Fibroblast of villous mesenchyme (primary cell): Measurements from ENCODE around the gene MRPL42. TPM values are rescaled to one million over a fixed set of nuclear protein-coding genes. Genes with fewer than 3 reads are reported as not detected.

Source experiments
- DNase-seq: peaks from one replicate; pipeline ENCODE4 v3.0.0-alpha.2; 2010; ENCODE audit warnings: low read depth
- H3K4me3 ChIP-seq: 2 replicates; pipeline ENCODE4 v1.5.1; 2011; ENCODE audit warnings: low read depth, mild to moderate bottlenecking, low read length
- total RNA-seq: library from RNA; depleted of rRNA; stranded (reverse); fragments of >200 nt; gene quantifications from 2 replicates; pipeline ENCODE4 v1.2.3, GENCODE V29; 2012
- TF ChIP-seq, protein P1 (sequence below): IDR thresholded peaks from 2 replicates; pipeline ENCODE4 v1.5.1; 2012; ENCODE audit warnings: low read depth, mild to moderate bottlenecking, low read length; ENCODE audit not compliant: insufficient read depth

Gene MRPL42
- total RNA-seq, 1 donor = 57.0 TPM

GRCh38 chr12:93536111-93536765, 68.9 kb downstream of the MRPL42 start:
- no peak for DNase-seq
- TF ChIP-seq, protein P1, sequence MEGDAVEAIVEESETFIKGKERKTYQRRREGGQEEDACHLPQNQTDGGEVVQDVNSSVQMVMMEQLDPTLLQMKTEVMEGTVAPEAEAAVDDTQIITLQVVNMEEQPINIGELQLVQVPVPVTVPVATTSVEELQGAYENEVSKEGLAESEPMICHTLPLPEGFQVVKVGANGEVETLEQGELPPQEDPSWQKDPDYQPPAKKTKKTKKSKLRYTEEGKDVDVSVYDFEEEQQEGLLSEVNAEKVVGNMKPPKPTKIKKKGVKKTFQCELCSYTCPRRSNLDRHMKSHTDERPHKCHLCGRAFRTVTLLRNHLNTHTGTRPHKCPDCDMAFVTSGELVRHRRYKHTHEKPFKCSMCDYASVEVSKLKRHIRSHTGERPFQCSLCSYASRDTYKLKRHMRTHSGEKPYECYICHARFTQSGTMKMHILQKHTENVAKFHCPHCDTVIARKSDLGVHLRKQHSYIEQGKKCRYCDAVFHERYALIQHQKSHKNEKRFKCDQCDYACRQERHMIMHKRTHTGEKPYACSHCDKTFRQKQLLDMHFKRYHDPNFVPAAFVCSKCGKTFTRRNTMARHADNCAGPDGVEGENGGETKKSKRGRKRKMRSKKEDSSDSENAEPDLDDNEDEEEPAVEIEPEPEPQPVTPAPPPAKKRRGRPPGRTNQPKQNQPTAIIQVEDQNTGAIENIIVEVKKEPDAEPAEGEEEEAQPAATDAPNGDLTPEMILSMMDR = no peak
- no peak overlapping the region for H3K4me3 ChIP-seq

GRCh38 chr12:93536766-93537488, 69.6 kb downstream of the MRPL42 start:
- TF ChIP-seq, protein P1 = no peak
- H3K4me3 ChIP-seq = no peak overlapping the region
- no peak for DNase-seq

DNA sequence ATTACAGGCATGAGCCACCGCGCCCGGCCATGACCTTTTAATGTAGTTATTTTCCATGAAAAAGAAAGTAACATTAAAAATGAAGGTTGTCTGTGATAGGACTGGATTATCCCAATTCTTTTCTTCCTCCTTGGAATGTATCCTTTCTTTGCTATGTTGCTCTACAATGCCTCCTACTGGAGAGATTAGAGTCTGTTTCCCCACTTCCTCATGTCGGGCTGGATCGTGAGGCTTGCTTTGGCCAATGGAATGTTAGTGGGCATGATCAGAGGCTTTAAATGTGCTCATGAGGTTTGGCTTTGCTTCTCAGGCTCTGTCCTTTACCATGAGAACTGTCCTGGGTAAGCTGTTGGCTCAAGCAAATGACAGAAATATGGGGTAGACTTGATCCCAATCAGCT, 70.5 kb downstream of the MRPL42 start:
- TF ChIP-seq, protein P1 = no peak
- H3K4me3 ChIP-seq = no peak overlapping the region
- DNase-seq = no peak

DNA sequence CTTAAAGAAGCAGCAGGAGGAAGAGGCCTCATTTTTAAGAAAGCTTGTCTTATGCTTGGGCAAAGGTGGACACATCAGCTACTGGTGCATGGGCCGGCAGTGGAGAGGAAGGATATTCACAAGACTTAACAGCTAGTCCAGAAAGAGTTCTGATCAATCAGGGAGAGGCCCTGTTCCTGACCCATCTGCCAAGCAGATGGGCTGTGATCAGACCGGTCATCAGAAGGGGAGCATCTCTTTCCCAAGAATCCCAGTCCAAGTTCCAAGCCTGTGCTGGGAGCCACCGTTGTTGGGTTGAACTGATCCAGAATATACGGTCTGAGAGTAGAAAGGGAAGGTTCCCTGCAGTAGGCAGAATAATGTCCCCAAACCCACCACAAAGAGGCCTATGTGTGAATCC, 72.5 kb downstream of the MRPL42 start:
- no peak overlapping the region for H3K4me3 ChIP-seq
- TF ChIP-seq, protein P1 = no peak
- DNase-seq = no peak

DNA sequence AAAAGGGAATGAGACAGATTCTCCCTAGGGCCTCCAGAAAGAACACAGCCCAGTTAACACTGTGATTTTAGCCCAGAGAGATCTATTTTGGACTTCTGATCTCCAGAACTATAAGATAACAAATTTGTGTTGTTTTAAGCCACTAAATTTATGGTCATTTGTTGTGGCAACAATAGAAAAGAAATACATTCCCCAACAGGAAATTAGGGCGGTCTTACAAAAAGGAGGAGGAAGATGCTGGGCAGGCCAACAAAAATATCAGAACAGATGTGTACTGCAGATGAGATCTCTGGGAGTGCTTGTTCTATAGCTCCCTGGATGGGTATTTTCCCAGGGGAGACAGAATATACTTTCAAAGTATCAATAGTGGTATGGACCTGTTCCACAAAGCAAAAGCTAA, 73.2 kb downstream of the MRPL42 start:
- no peak overlapping the region for H3K4me3 ChIP-seq
- TF ChIP-seq, protein P1 = no peak
- DNase-seq = no peak

- no peak for DNase-seq
- no peak overlapping the region for H3K4me3 ChIP-seq
- TF ChIP-seq, protein P1 = no peak
Measured at GRCh38 chr12:93541578-93542225, 74.4 kb downstream of the MRPL42 start.
